ENCODE data around the gene ANK3. TPM values are rescaled to one million over a fixed set of nuclear protein-coding genes. Genes with fewer than 3 reads are reported as not detected.

Gene ANK3
- total and polyA plus RNA-seq, 4 donors = 101 to 318 (median 146) TPM

- H3K27me3 ChIP-seq (ENCODE audit: control insufficient read depth, insufficient read depth, low read length) = no peaks in the 10 kb centered on the region
- H3K4me3 ChIP-seq (ENCODE audit: low read depth, low read length) = no peak overlapping the region
- no peak for DNase-seq (ENCODE audit: low read depth in 4 of 6, low spot score in 6 of 6)
- H3K36me3 ChIP-seq (ENCODE audit: control insufficient read depth, insufficient read depth, low read length) = peaks cover 3% of the 10 kb centered on the region
- H3K4me1 ChIP-seq (ENCODE audit: control insufficient read depth, insufficient read depth, low read length) = no peaks in the 10 kb centered on the region
- no peaks in the 10 kb centered on the region for H3K9me3 ChIP-seq (ENCODE audit: control insufficient read depth, insufficient read depth, low read length)
- no peak overlapping the region for H3K27ac ChIP-seq (ENCODE audit: low read depth, low read length)
- 100% methylated on average over 1 of the region's 1 CpG for WGBS (ENCODE audit: insufficient coverage)
These were observed 201.1 kb downstream of the ANK3 start for GRCh38 chr10:60188548-60188947.

- no CpG with 5 or more reads among the region's 1 CpG for WGBS (ENCODE audit: insufficient coverage)
- Histone ChIP-seq H3K9me3 (ENCODE audit: control insufficient read depth, insufficient read depth, low read length) (no peaks in the 10 kb centered on the region), H3K4me1 (ENCODE audit: control insufficient read depth, insufficient read depth, low read length) (no peaks in the 10 kb centered on the region), H3K27ac (ENCODE audit: low read depth, low read length) (no peak overlapping the region), H3K4me3 (ENCODE audit: low read depth, low read length) (no peak overlapping the region), H3K27me3 (ENCODE audit: control insufficient read depth, insufficient read depth, low read length) (no peaks in the 10 kb centered on the region), H3K36me3 (ENCODE audit: control insufficient read depth, insufficient read depth, low read length) (peaks cover 3% of the 10 kb centered on the region)
- DNase-seq (ENCODE audit: low read depth in 4 of 6, low spot score in 6 of 6) = no peak
These were observed 202.0 kb downstream of the ANK3 start for GRCh38 chr10:60187691-60188090.

- H3K36me3 ChIP-seq (ENCODE audit: control insufficient read depth, insufficient read depth, low read length) = no peaks in the 10 kb centered on the region
- H3K27ac ChIP-seq (ENCODE audit: low read depth, low read length) = no peak overlapping the region
- no peaks in the 10 kb centered on the region for H3K4me1 ChIP-seq (ENCODE audit: control insufficient read depth, insufficient read depth, low read length)
- no peak overlapping the region for H3K4me3 ChIP-seq (ENCODE audit: low read depth, low read length)
- peak in 2 of 6 donors; percentile 47 to 93 for DNase-seq (ENCODE audit: low read depth in 4 of 6, low spot score in 6 of 6)
- 83% methylated on average over 10 of the region's 14 CpGs for WGBS (ENCODE audit: insufficient coverage)
- H3K27me3 ChIP-seq (ENCODE audit: control insufficient read depth, insufficient read depth, low read length) = no peaks in the 10 kb centered on the region
- H3K9me3 ChIP-seq (ENCODE audit: control insufficient read depth, insufficient read depth, low read length) = no peaks in the 10 kb centered on the region
These were observed 203.2 kb downstream of the ANK3 start for GRCh38 chr10:60186315-60187071.

GRCh38 chr10:60185421-60185820 lies 204.3 kb downstream of the ANK3 start:
- Histone ChIP-seq H3K4me1 (ENCODE audit: control insufficient read depth, insufficient read depth, low read length) (no peaks in the 10 kb centered on the region), H3K27ac (ENCODE audit: low read depth, low read length) (no peak overlapping the region), H3K4me3 (ENCODE audit: low read depth, low read length) (no peak overlapping the region), H3K9me3 (ENCODE audit: control insufficient read depth, insufficient read depth, low read length) (no peaks in the 10 kb centered on the region), H3K27me3 (ENCODE audit: control insufficient read depth, insufficient read depth, low read length) (no peaks in the 10 kb centered on the region), H3K36me3 (ENCODE audit: control insufficient read depth, insufficient read depth, low read length) (no peaks in the 10 kb centered on the region)
- WGBS (ENCODE audit: insufficient coverage) = no CpG with 5 or more reads among the region's 1 CpG
- DNase-seq (ENCODE audit: low read depth in 4 of 6, low spot score in 6 of 6) = no peak

GRCh38 chr10:60182691-60183090 lies 207.0 kb downstream of the ANK3 start:
- Histone ChIP-seq H3K4me1 (ENCODE audit: control insufficient read depth, insufficient read depth, low read length) (no peaks in the 10 kb centered on the region), H3K27ac (ENCODE audit: low read depth, low read length) (no peak overlapping the region), H3K36me3 (ENCODE audit: control insufficient read depth, insufficient read depth, low read length) (no peaks in the 10 kb centered on the region), H3K4me3 (ENCODE audit: low read depth, low read length) (no peak overlapping the region), H3K27me3 (ENCODE audit: control insufficient read depth, insufficient read depth, low read length) (no peaks in the 10 kb centered on the region), H3K9me3 (ENCODE audit: control insufficient read depth, insufficient read depth, low read length) (no peaks in the 10 kb centered on the region)
- 50% methylated on average over 1 of the region's 1 CpG for WGBS (ENCODE audit: insufficient coverage)
- no peak for DNase-seq (ENCODE audit: low read depth in 4 of 6, low spot score in 6 of 6)

- 89% methylated on average over 3 of the region's 3 CpGs for WGBS (ENCODE audit: insufficient coverage)
These were observed 212.8 kb downstream of the ANK3 start for GRCh38 chr10:60176925-60177324.

GRCh38 chr10:60175441-60175971 lies 214.2 kb downstream of the ANK3 start:
- Histone ChIP-seq H3K9me3 (ENCODE audit: control insufficient read depth, insufficient read depth, low read length) (no peaks in the 10 kb centered on the region), H3K4me3 (ENCODE audit: low read depth, low read length) (no peak overlapping the region), H3K27me3 (ENCODE audit: control insufficient read depth, insufficient read depth, low read length) (no peaks in the 10 kb centered on the region), H3K36me3 (ENCODE audit: control insufficient read depth, insufficient read depth, low read length) (no peaks in the 10 kb centered on the region), H3K4me1 (ENCODE audit: control insufficient read depth, insufficient read depth, low read length) (no peaks in the 10 kb centered on the region), H3K27ac (ENCODE audit: low read depth, low read length) (no peak overlapping the region)
- no peak for DNase-seq (ENCODE audit: low read depth in 4 of 6, low spot score in 6 of 6)
- 70% methylated on average over 2 of the region's 4 CpGs for WGBS (ENCODE audit: insufficient coverage)

More at GRCh38 chr10:60176925-60177324, 212.8 kb downstream of the ANK3 start:
- no peaks in the 10 kb centered on the region for H3K9me3 ChIP-seq (ENCODE audit: control insufficient read depth, insufficient read depth, low read length)
- H3K27me3 ChIP-seq (ENCODE audit: control insufficient read depth, insufficient read depth, low read length) = no peaks in the 10 kb centered on the region
- no peaks in the 10 kb centered on the region for H3K4me1 ChIP-seq (ENCODE audit: control insufficient read depth, insufficient read depth, low read length)
- no peak overlapping the region for H3K4me3 ChIP-seq (ENCODE audit: low read depth, low read length)
- no peak overlapping the region for H3K27ac ChIP-seq (ENCODE audit: low read depth, low read length)
- H3K36me3 ChIP-seq (ENCODE audit: control insufficient read depth, insufficient read depth, low read length) = no peaks in the 10 kb centered on the region
- no peak for DNase-seq (ENCODE audit: low read depth in 4 of 6, low spot score in 6 of 6)

GRCh38 chr10:60172363-60172990 lies 217.2 kb downstream of the ANK3 start:
- Histone ChIP-seq H3K36me3 (ENCODE audit: control insufficient read depth, insufficient read depth, low read length) (no peaks in the 10 kb centered on the region), H3K27me3 (ENCODE audit: control insufficient read depth, insufficient read depth, low read length) (no peaks in the 10 kb centered on the region), H3K4me1 (ENCODE audit: control insufficient read depth, insufficient read depth, low read length) (no peaks in the 10 kb centered on the region), H3K9me3 (ENCODE audit: control insufficient read depth, insufficient read depth, low read length) (no peaks in the 10 kb centered on the region), H3K27ac (ENCODE audit: low read depth, low read length) (no peak overlapping the region), H3K4me3 (ENCODE audit: low read depth, low read length) (no peak overlapping the region)
- WGBS (ENCODE audit: insufficient coverage) = 100% methylated on average over 1 of the region's 9 CpGs
- no peak for DNase-seq (ENCODE audit: low read depth in 4 of 6, low spot score in 6 of 6)

GRCh38 chr10:60171436-60172013 lies 218.2 kb downstream of the ANK3 start:
- H3K36me3 ChIP-seq (ENCODE audit: control insufficient read depth, insufficient read depth, low read length) = no peaks in the 10 kb centered on the region
- no peak overlapping the region for H3K4me3 ChIP-seq (ENCODE audit: low read depth, low read length)
- DNase-seq (ENCODE audit: low read depth in 4 of 6, low spot score in 6 of 6) = no peak
- no CpG with 5 or more reads among the region's 2 CpGs for WGBS (ENCODE audit: insufficient coverage)
- no peak overlapping the region for H3K27ac ChIP-seq (ENCODE audit: low read depth, low read length)
- no peaks in the 10 kb centered on the region for H3K4me1 ChIP-seq (ENCODE audit: control insufficient read depth, insufficient read depth, low read length)
- no peaks in the 10 kb centered on the region for H3K27me3 ChIP-seq (ENCODE audit: control insufficient read depth, insufficient read depth, low read length)
- H3K9me3 ChIP-seq (ENCODE audit: control insufficient read depth, insufficient read depth, low read length) = no peaks in the 10 kb centered on the region
